HL-60 (cell line): ENCODE results near the gene FSTL3.

ENCODE experiments used
- CTCF ChIP-seq: IDR thresholded peaks from one replicate; pipeline ENCODE4 v1.5.1; 2011; ENCODE audit warnings: low read length, control low read depth, inconsistent platforms; ENCODE audit not compliant: insufficient read depth
- GABPA ChIP-seq: IDR thresholded peaks from 2 replicates; pipeline ENCODE4 v1.6.1; 2012; ENCODE audit warnings: low read depth

GRCh38 chr19:657611-658010 lies 18.6 kb upstream of the FSTL3 start:
- no peak for TF ChIP-seq CTCF
- no peak for TF ChIP-seq GABPA
